Calu3 (cell line): ENCODE results near the gene TADA2B. TPM values are rescaled to one million over a fixed set of nuclear protein-coding genes. Genes with fewer than 3 reads are reported as not detected.

ENCODE experiments used
- BruUV-seq: library from RNA; stranded (reverse); fragments of 400-500 nt; replicated peaks from 2 replicates; lab custom pipeline; 2021; lab: Mats Ljungman, UMichigan
- CTCF ChIA-PET: fragments of 300-600 bp; sonication (Branson Sonifier 250); formaldehyde crosslinking; loops from one replicate; lab custom pipeline; 2022; ENCODE audit warnings: antibody characterized with exemption; lab: Charles Lee
- DNase-seq: peaks from one replicate; pipeline ENCODE4 v3.0.0; 2022
- H3K27ac Mint-ChIP-seq: one replicate; pipeline ENCODE4 v1.8.0; 2022; ENCODE audit warnings: mixed read lengths; ENCODE audit not compliant: unreplicated experiment
- H3K27me3 Mint-ChIP-seq: one replicate; pipeline ENCODE4 v1.8.0; 2022; ENCODE audit warnings: mixed read lengths; ENCODE audit not compliant: unreplicated experiment
- H3K36me3 Mint-ChIP-seq: one replicate; pipeline ENCODE4 v1.8.0; 2022; ENCODE audit warnings: mild to moderate bottlenecking, moderate library complexity, mixed read lengths; ENCODE audit not compliant: insufficient read depth, unreplicated experiment
- H3K4me1 Mint-ChIP-seq: one replicate; pipeline ENCODE4 v1.8.0; 2022; ENCODE audit warnings: mild to moderate bottlenecking, low read depth, mixed read lengths; ENCODE audit not compliant: unreplicated experiment
- H3K4me3 Mint-ChIP-seq: one replicate; pipeline ENCODE4 v1.8.0; 2022; ENCODE audit warnings: mild to moderate bottlenecking, low read depth, moderate library complexity, mixed read lengths; ENCODE audit not compliant: unreplicated experiment
- H3K9me3 Mint-ChIP-seq: one replicate; pipeline ENCODE4 v1.8.0; 2022; ENCODE audit warnings: low read depth, mixed read lengths; ENCODE audit not compliant: unreplicated experiment
- intact Hi-C: fragments of 100-400 bp; cut with micrococcal nuclease; formaldehyde crosslinking; loops from one replicate; pipeline ENCODE4 v1.10.0; 2022; ENCODE audit not compliant: unreplicated experiment
- total RNA-seq: library from RNA; stranded (reverse); gene quantifications from 2 replicates; pipeline ENCODE4 v1.2.3, GENCODE V29; 2022
- TF ChIP-seq, protein P1 (sequence below): fragments of 200-600 bp; IDR thresholded peaks from one replicate; pipeline ENCODE4 v1.8.0; 2022; ENCODE audit warnings: antibody characterized with exemption; ENCODE audit not compliant: unreplicated experiment

TADA2B gene
- total RNA-seq, 1 experiment from 2014 or later: 15.1 TPM

DNA sequence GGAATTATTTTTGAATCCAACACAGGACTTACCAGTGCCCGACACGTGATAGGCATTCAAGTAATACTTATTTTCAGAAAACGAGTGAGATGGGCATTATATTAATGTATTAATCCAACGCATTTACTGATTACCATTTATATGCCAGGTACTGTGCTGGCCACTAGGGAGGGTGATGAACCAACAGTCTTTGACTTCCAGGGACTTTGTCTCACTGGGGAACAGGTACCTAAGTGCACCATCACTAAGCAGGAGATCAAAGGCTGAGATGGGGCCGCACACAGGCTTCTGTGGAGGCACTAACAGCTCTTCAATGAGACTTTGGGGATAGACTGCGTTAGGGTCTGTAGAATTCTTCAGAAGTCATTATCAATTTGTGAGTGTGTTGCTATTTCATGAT, 5.7 kb upstream of the TADA2B start:
- TF ChIP-seq, protein P1, sequence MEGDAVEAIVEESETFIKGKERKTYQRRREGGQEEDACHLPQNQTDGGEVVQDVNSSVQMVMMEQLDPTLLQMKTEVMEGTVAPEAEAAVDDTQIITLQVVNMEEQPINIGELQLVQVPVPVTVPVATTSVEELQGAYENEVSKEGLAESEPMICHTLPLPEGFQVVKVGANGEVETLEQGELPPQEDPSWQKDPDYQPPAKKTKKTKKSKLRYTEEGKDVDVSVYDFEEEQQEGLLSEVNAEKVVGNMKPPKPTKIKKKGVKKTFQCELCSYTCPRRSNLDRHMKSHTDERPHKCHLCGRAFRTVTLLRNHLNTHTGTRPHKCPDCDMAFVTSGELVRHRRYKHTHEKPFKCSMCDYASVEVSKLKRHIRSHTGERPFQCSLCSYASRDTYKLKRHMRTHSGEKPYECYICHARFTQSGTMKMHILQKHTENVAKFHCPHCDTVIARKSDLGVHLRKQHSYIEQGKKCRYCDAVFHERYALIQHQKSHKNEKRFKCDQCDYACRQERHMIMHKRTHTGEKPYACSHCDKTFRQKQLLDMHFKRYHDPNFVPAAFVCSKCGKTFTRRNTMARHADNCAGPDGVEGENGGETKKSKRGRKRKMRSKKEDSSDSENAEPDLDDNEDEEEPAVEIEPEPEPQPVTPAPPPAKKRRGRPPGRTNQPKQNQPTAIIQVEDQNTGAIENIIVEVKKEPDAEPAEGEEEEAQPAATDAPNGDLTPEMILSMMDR: no peak
- CTCF ChIA-PET: no interaction called here
- intact Hi-C loops: no loop called here

DNA sequence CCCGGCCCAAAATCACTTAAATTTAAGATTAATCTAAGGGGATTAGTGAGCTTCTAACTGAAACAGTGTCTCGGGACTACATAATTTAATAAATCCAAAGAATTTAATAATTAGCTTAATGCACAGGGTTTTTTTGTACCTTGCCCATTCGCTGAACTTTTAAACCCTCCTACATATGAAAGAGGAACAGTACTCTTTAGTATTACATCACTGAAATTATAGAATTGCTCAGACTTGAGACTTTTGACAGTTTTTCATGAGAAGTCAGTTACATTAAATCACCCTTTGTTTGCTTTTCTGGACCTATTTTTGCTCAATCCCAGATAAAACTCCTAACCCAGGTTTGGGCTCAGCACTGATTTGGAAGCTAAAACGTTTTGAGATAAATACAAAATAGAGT, 2.4 kb upstream of the TADA2B start:
- Mint-ChIP-seq H3K9me3 (no peaks in the 10 kb centered on the region), H3K27ac (no peak overlapping the region), H3K4me3 (no peak overlapping the region), H3K27me3 (no peaks in the 10 kb centered on the region), H3K4me1 (peaks cover 19% of the 10 kb centered on the region), H3K36me3 (peaks cover 23% of the 10 kb centered on the region)
- TF ChIP-seq, protein P1: no peak
- CTCF ChIA-PET: interaction anchor here (0.7 kb wide), 1 partner anchor 627 kb away, joined by 3 read pairs; no protein-coding TSS in a partner anchor
- intact Hi-C loops: no loop called here
- DNase-seq: no peak
- BruUV-seq: no TSS peak

More for the DNA sequence above, 5.7 kb upstream of the TADA2B start:
- H3K27ac Mint-ChIP-seq: no peak overlapping the region
- H3K4me3 Mint-ChIP-seq: no peak overlapping the region
- no TSS peak for BruUV-seq
- DNase-seq: no peak
- H3K9me3 Mint-ChIP-seq: no peaks in the 10 kb centered on the region
- H3K4me1 Mint-ChIP-seq: peaks cover 18% of the 10 kb centered on the region
- no peaks in the 10 kb centered on the region for H3K27me3 Mint-ChIP-seq
- H3K36me3 Mint-ChIP-seq: peaks cover 7% of the 10 kb centered on the region

DNA sequence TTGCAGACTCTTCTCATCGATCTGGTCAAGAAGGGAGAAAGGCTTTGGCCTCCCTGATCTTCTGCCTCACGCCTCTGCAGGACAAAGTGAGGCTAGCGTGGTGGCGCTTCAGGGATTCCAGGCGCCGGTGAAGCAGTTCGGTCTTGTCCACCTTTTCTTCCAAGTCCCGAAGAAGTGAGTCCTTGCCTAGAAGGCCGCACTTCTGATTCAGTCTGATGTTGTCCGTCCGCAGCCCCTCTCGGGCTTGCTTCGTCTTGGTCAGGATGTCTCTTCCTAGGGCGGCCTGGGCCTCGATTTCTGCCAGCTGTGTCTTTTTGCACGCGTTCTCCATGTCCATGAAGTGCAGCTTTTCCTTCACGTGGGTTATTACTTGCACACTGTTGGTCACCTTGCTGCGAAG, 1.9 kb upstream of the TADA2B start:
- CTCF ChIA-PET: no interaction called here
- Mint-ChIP-seq H3K4me3 (no peak overlapping the region), H3K27ac (no peak overlapping the region), H3K27me3 (no peaks in the 10 kb centered on the region), H3K36me3 (peaks cover 23% of the 10 kb centered on the region), H3K4me1 (peaks cover 20% of the 10 kb centered on the region), H3K9me3 (no peaks in the 10 kb centered on the region)
- no peak for DNase-seq
- intact Hi-C loops: no loop called here
- BruUV-seq: no TSS peak
- TF ChIP-seq, protein P1: no peak

DNA sequence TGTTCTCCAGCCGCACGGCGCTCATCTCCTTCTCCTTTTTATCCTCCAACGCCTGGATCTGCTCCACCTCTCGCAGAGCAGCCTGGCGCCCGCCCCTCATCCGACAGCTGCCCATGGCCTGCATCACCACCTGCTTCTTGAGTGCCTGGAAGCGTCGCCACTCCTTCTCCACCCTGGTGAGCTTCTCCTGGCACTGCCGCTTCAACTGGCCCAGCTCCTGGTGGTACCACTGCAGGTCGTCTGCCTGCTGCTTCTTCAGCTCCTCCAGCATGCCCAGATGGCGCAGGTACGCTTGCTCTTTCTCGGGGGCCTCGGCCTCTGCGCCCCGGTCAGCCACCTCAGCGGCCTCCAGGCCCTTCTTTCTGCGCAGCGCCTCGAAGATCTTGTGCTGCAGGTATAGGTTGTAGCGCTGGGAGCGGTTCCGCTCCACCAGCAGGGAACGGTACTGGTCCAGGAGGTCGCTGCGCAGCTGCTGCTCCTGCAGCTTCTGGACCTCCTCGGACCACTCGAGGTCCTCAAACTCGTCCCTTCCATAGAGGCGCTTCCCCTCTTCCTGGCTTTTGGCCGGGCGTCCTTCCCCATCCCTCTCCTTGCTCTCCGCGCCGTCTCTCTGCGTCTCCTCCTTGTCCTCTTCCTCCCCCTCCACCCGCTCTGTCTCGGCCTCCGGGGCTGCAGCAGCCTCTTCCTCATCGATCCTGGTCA, 1.2 kb upstream of the TADA2B start:
- Mint-ChIP-seq H3K4me1 (peaks cover 27% of the 10 kb centered on the region), H3K27ac (no peak overlapping the region), H3K36me3 (peaks cover 23% of the 10 kb centered on the region), H3K27me3 (no peaks in the 10 kb centered on the region), H3K9me3 (no peaks in the 10 kb centered on the region), H3K4me3 (peak overlapping the region; percentile 71)
- no peak for DNase-seq
- TF ChIP-seq, protein P1: no peak
- CTCF ChIA-PET: no interaction called here
- intact Hi-C loops: no loop called here
- no TSS peak for BruUV-seq
